B cell (primary cell): ENCODE results near the gene GDPD3. TPM values are rescaled to one million over a fixed set of nuclear protein-coding genes. Genes with fewer than 3 reads are reported as not detected.

Source experiments
- ATAC-seq: fragments of 200-7000 bp; cut with Tn5 transposase; one replicate; pipeline ENCODE4 v1.10.0; 2021; ENCODE audit warnings: low read depth, mild to moderate bottlenecking, moderate number of reproducible peaks, moderate library complexity
- CTCF ChIA-PET: fragments of 350-600 bp; sonication (Branson Sonifier 250); formaldehyde crosslinking; loops from one replicate; lab custom pipeline; 2021; ENCODE audit warnings: antibody characterized with exemption, inconsistent platforms; lab: Charles Lee
- POLR2A ChIA-PET: fragments of 350-600 bp; sonication (Branson Sonifier 250); formaldehyde crosslinking; loops from one replicate; lab custom pipeline; 2021; ENCODE audit warnings: antibody characterized with exemption; lab: Charles Lee
- DNase-seq: peaks from one replicate; pipeline ENCODE4 v3.0.0; 2013
- H2AFZ ChIP-seq: 2 replicates; pipeline ENCODE4 v1.6.1; 2012; ENCODE audit warnings: mild to moderate bottlenecking, low read depth, low read length; ENCODE audit not compliant: insufficient read depth, poor library complexity, severe bottlenecking
- H3K27ac ChIP-seq, 2 donors: 1 replicate in 1 of 2; 2 replicates in 1 of 2; pipeline ENCODE4 v1.5.1; 2012 to 2013; ENCODE audit warnings: low read length in 2 of 2, mild to moderate bottlenecking in 2 of 2, moderate library complexity in 1 of 2
- H3K27me3 ChIP-seq, 4 experiments: fragments of 200-600 bp in 1 of 4; sonication (generic) in 1 of 4; replicated peaks in 1 of 4; 1 replicate in 2 of 4; 2 replicates in 2 of 4; pipeline versions ENCODE4 v1.6.1 to v1.7.0; 2013 to 2016; ENCODE audit warnings: low read length in 3 of 4, mild to moderate bottlenecking in 2 of 4, mixed read lengths in 1 of 4, moderate library complexity in 1 of 4; ENCODE audit not compliant: insufficient read depth in 4 of 4, control insufficient read depth in 3 of 4; ENCODE audit errors: control extremely low read depth in 1 of 4
- H3K36me3 ChIP-seq, 2 experiments: replicated peaks in 1 of 2; 1 replicate in 1 of 2; 2 replicates in 1 of 2; pipeline versions ENCODE4 v1.6.1 to v1.7.1; 2013; ENCODE audit warnings: low read length in 1 of 2; ENCODE audit not compliant: insufficient read depth in 2 of 2, control insufficient read depth in 1 of 2; ENCODE audit errors: control extremely low read depth in 1 of 2, extremely low read depth in 1 of 2
- H3K4me1 ChIP-seq, 2 donors: fragments of 200-600 bp in 1 of 2; sonication (generic) in 1 of 2; 1 replicate in 1 of 2; 2 replicates in 1 of 2; pipeline versions ENCODE4 v1.5.1 to v1.6.1; 2013 to 2017; ENCODE audit warnings: low read length in 2 of 2; ENCODE audit not compliant: control insufficient read depth in 2 of 2, insufficient read depth in 2 of 2
- H3K4me2 ChIP-seq: replicated peaks from 2 replicates; pipeline ENCODE3; 2012; ENCODE audit warnings: mild to moderate bottlenecking, low read depth, low read length; ENCODE audit not compliant: poor library complexity, severe bottlenecking
- H3K4me3 ChIP-seq, 5 experiments: fragments of 200-600 bp in 1 of 5; sonication (generic) in 1 of 5; 1 replicate in 3 of 5; 2 replicates in 2 of 5; pipeline versions ENCODE4 v1.5.1 to v1.7.0; 2011 to 2016; ENCODE audit warnings: low read length in 4 of 5, mild to moderate bottlenecking in 4 of 5, low read depth in 2 of 5, control low read depth in 1 of 5, moderate library complexity in 1 of 5; ENCODE audit not compliant: insufficient read depth in 1 of 5; ENCODE audit errors: control extremely low read depth in 1 of 5, extremely low read depth in 1 of 5
- H3K79me2 ChIP-seq: fragments of 200-600 bp; sonication (generic); one replicate; pipeline ENCODE4 v1.6.0; 2016; ENCODE audit warnings: low read length; ENCODE audit not compliant: control insufficient read depth, insufficient read depth
- H3K9ac ChIP-seq: fragments of 200-600 bp; sonication (generic); 2 replicates; pipeline ENCODE4 v1.6.1; 2017; ENCODE audit warnings: mild to moderate bottlenecking, low read length, moderate library complexity
- H3K9me3 ChIP-seq, 3 donors: one replicate each; pipeline versions ENCODE4 v1.6.1 to v1.7.1; 2013; ENCODE audit warnings: low read length in 2 of 3; ENCODE audit not compliant: control insufficient read depth in 2 of 3, insufficient read depth in 1 of 3; ENCODE audit errors: control extremely low read depth in 1 of 3
- H4K20me1 ChIP-seq: 2 replicates; pipeline ENCODE4 v1.6.0; 2012; ENCODE audit warnings: mild to moderate bottlenecking, low read length; ENCODE audit not compliant: insufficient read depth, control insufficient read depth, poor library complexity, severe bottlenecking
- H3K27ac Mint-ChIP-seq: one replicate; pipeline ENCODE4 v1.8.0; 2021; ENCODE audit warnings: mixed read lengths
- H3K27me3 Mint-ChIP-seq: one replicate; pipeline ENCODE4 v1.8.0; 2021; ENCODE audit warnings: mixed read lengths
- H3K4me1 Mint-ChIP-seq: one replicate; pipeline ENCODE4 v1.8.0; 2021; ENCODE audit warnings: mixed read lengths
- H3K4me3 Mint-ChIP-seq: one replicate; pipeline ENCODE4 v1.8.0; 2021; ENCODE audit warnings: mixed read lengths
- H3K9me3 Mint-ChIP-seq: one replicate; pipeline ENCODE4 v1.8.0; 2022; ENCODE audit warnings: mixed read lengths; ENCODE audit not compliant: insufficient read depth
- EZH2 ChIP-seq: IDR thresholded peaks from 2 replicates; pipeline ENCODE4 v1.6.1; 2012; ENCODE audit warnings: borderline replicate concordance, low read depth, mild to moderate bottlenecking, moderate library complexity, low read length; ENCODE audit not compliant: insufficient read depth, poor library complexity, severe bottlenecking
- WGBS: methylation state at CpG from one replicate; pipeline ENCODE4 v1.1.5; 2013; ENCODE audit warnings: missing lambda C conversion rate; ENCODE audit not compliant: insufficient coverage; 5-methylcytosine and 5-hydroxymethylcytosine counted together
- intact Hi-C: fragments of 100-400 bp; cut with micrococcal nuclease; formaldehyde crosslinking; loops from one replicate; pipeline ENCODE4 v1.10.0; 2022
- polyA plus RNA-seq: library from polyadenylated mRNA; depleted of rRNA; stranded (reverse); fragments of >200 nt; gene quantifications from 2 replicates; pipeline ENCODE4 v1.2.3, GENCODE V29; 2012
- total RNA-seq, 2 donors: library from RNA; stranded (reverse); fragments of 120-200 nt in 1 of 2; gene quantifications; 1 replicate in 1 of 2; 2 replicates in 1 of 2; pipeline versions ENCODE4 v1.2.3 to v1.2.4, GENCODE V29; 2013 to 2022
- TF ChIP-seq, protein P1 (sequence below): fragments of 200-600 bp; IDR thresholded peaks from one replicate; pipeline ENCODE4 v1.8.0; 2022; ENCODE audit warnings: antibody characterized with exemption, mild to moderate bottlenecking

Gene GDPD3
- total and polyA plus RNA-seq, 2 donors (not counting 1 experiment from before 2014, with no cell fraction given), result 10.6 to 17.3 TPM

DNA sequence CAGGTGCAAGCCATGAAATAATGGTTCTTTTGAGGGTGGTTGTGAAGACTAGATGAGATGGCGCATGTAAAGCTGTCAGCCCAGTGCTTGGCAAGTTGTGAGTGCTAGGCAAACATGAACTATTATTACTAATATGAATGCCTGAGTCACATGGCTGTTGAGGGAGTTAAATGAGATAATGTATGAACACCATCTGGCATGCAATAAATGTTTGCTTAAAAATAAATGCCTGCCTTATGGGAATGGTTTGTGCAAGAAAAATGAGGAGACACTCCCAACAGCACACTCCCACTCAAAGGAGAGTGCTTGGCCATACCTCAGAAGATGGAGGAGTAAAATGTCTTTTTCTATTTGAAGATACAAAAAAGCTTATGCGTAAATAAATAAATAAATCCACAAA is 6.1 kb upstream of the GDPD3 start:
- Histone ChIP-seq H3K79me2 (peaks cover 11% of the 10 kb centered on the region), H3K9ac (no peak overlapping the region), H3K4me1 (peaks cover 18 to 30% of the 10 kb centered on the region in 2 donors), H2AFZ (no peak overlapping the region), H3K4me3 (no peak overlapping the region), H3K27me3 (no peaks in the 10 kb centered on the region), H3K9me3 (no peaks in the 10 kb centered on the region), H3K27ac (no peak overlapping the region), H4K20me1 (no peaks in the 10 kb centered on the region), H3K36me3 (peaks cover 0 to 28% of the 10 kb centered on the region in 2 experiments), H3K4me2 (no peak overlapping the region)
- WGBS, result no CpG with 5 or more reads among the region's 2 CpGs
- Mint-ChIP-seq H3K27ac (peak overlapping the region; percentile 46), H3K4me1 (peaks cover 27% of the 10 kb centered on the region), H3K27me3 (no peaks in the 10 kb centered on the region), H3K9me3 (no peaks in the 10 kb centered on the region), H3K4me3 (no peak overlapping the region)
- ChIA-PET CTCF (interaction anchor here (0.7 kb wide), 1 partner anchor 28 kb away, joined by 6 read pairs; the partner anchor contains the start of gene TBX6), POLR2A (no interaction called here)
- TF ChIP-seq, protein P1, sequence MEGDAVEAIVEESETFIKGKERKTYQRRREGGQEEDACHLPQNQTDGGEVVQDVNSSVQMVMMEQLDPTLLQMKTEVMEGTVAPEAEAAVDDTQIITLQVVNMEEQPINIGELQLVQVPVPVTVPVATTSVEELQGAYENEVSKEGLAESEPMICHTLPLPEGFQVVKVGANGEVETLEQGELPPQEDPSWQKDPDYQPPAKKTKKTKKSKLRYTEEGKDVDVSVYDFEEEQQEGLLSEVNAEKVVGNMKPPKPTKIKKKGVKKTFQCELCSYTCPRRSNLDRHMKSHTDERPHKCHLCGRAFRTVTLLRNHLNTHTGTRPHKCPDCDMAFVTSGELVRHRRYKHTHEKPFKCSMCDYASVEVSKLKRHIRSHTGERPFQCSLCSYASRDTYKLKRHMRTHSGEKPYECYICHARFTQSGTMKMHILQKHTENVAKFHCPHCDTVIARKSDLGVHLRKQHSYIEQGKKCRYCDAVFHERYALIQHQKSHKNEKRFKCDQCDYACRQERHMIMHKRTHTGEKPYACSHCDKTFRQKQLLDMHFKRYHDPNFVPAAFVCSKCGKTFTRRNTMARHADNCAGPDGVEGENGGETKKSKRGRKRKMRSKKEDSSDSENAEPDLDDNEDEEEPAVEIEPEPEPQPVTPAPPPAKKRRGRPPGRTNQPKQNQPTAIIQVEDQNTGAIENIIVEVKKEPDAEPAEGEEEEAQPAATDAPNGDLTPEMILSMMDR, result no peak
- no peak for TF ChIP-seq EZH2
- no peak for ATAC-seq
- no peak for DNase-seq
- intact Hi-C loops, result no loop called here

DNA sequence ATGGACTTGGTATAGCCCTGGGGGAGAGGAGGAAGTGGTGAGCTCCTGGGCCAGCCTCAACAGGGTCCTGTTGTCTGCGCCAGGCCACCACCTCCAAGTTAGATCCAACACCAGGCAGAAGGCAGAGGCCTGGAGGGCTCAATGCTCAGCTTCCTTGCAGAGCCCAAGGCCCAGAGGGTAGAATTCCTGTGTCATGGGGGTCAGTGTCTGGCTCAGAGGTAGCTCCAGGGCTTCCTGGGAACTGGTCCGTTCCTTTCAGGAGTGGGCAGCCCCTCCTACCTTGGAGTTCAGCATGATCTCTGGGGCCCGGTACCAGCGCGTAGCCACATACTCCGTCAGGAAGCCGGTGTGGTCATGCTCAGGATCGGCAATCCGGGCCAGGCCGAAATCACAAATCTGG is 4.4 kb upstream of the GDPD3 start:
- CTCF ChIA-PET, result no interaction called here
- Mint-ChIP-seq H3K4me1 (peaks cover 25% of the 10 kb centered on the region), H3K27ac (no peak overlapping the region), H3K9me3 (no peaks in the 10 kb centered on the region), H3K27me3 (no peaks in the 10 kb centered on the region), H3K4me3 (no peak overlapping the region)
- H3K4me2 ChIP-seq, result no peak overlapping the region
- WGBS, result 94% methylated on average over 10 of the region's 10 CpGs
- H3K9ac ChIP-seq, result no peak overlapping the region
- peaks cover 0 to 2% (median 0%) of the 10 kb centered on the region in 3 donors for H3K9me3 ChIP-seq
- H3K36me3 ChIP-seq, result peaks cover 0 to 30% of the 10 kb centered on the region in 2 experiments
- intact Hi-C loops, result no loop called here
- H3K4me3 ChIP-seq, result no peak overlapping the region
- peaks cover 15 to 25% of the 10 kb centered on the region in 2 donors for H3K4me1 ChIP-seq
- H2AFZ ChIP-seq, result no peak overlapping the region
- DNase-seq (no peak), ATAC-seq (no peak)
- no peaks in the 10 kb centered on the region for H3K27me3 ChIP-seq
- POLR2A ChIA-PET, result interaction anchor here (0.6 kb wide), 1 partner anchor 770 kb away, joined by 3 read pairs; no protein-coding TSS in a partner anchor
- peaks cover 10% of the 10 kb centered on the region for H3K79me2 ChIP-seq
- no peaks in the 10 kb centered on the region for H4K20me1 ChIP-seq
- no peak for TF ChIP-seq EZH2
- TF ChIP-seq, protein P1, result no peak
- no peak overlapping the region for H3K27ac ChIP-seq
